BJ (cell line): ENCODE measurements around the gene ZNF438. TPM values are rescaled to one million over a fixed set of nuclear protein-coding genes. Genes with fewer than 3 reads are reported as not detected.
A peak's percentile ranks its signal among the peaks of the same experiment; 100 is the strongest.

Experiments used
- CTCF ChIA-PET: fragments of 350-600 bp; formaldehyde crosslinking; extraction: SDS; loops from one replicate; lab custom pipeline; 2021; ENCODE audit warnings: antibody characterized with exemption, inconsistent platforms; lab: Yijun Ruan, JAX
- POLR2A ChIA-PET: fragments of 300-600 bp; sonication (Branson Sonifier 250); formaldehyde crosslinking; extraction: SDS; loops from one replicate; lab custom pipeline; 2021; ENCODE audit warnings: antibody characterized with exemption; lab: Charles Lee
- DNase-seq: peaks from one replicate; pipeline ENCODE4 v3.0.0-alpha.2; 2011; ENCODE audit warnings: low read depth
- H3K27me3 ChIP-seq: 2 replicates; pipeline ENCODE4 v1.6.0; 2011; ENCODE audit warnings: low read length; ENCODE audit not compliant: control insufficient read depth, insufficient read depth
- H3K36me3 ChIP-seq: 2 replicates; pipeline ENCODE4 v1.5.1; 2011; ENCODE audit warnings: low read length; ENCODE audit not compliant: control insufficient read depth, insufficient read depth
- H3K4me3 ChIP-seq: 2 replicates; pipeline ENCODE4 v1.5.1; 2011; ENCODE audit warnings: low read depth, mild to moderate bottlenecking, control low read depth, low read length
- polyA plus RNA-seq: library from polyadenylated mRNA; depleted of rRNA; stranded (reverse); fragments of >200 nt; gene quantifications from 2 replicates; pipeline ENCODE4 v1.2.3, GENCODE V29; 2011
- TF ChIP-seq, protein P1 (sequence below): IDR thresholded peaks from 2 replicates; pipeline ENCODE4 v1.5.1; 2011; ENCODE audit warnings: low read depth, mild to moderate bottlenecking, control low read depth, inconsistent platforms, low read length, moderate library complexity; ENCODE audit not compliant: insufficient read depth

The ZNF438 gene
- polyA plus RNA-seq, 1 experiment: 3.7 TPM

DNA sequence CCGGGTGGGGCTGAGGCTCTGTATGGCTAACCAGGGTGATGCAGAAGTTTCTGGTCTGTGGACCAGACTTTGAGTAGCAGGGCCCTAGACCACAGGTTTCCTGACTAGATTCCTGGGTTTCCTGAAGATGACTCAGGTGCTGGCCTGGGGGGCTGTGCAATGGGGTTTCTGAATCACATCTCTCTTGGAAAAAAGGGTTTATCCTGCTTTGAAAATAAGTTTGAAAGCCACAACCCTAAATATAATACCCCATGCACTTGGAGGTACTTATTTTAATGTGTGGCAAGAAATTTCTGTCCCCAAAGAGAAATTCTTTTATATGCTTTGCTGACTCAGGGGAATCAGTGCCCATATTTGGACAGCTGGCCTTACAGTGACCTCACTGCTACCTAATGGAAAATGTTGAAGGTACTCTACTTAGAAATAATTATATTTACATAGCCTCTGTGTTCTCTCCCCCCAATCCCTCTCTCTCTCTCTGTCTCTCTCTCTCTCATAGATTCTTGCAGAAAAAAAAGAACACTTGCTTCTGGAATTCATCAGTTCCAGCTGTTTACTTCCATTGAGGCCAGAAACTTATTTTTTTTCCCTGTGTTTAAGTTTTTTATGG, 217.7 kb downstream of the ZNF438 start:
- Histone ChIP-seq H3K36me3 (no peaks in the 10 kb centered on the region), H3K27me3 (no peaks in the 10 kb centered on the region), H3K4me3 (no peak overlapping the region)
- CTCF ChIA-PET: interaction anchor here (1.0 to 2.8 kb wide), 3 partner anchors 30 to 217 kb away, joined by 3 to 8 read pairs (median 4); partner anchors contain the start of gene ZNF438
- TF ChIP-seq, protein P1, sequence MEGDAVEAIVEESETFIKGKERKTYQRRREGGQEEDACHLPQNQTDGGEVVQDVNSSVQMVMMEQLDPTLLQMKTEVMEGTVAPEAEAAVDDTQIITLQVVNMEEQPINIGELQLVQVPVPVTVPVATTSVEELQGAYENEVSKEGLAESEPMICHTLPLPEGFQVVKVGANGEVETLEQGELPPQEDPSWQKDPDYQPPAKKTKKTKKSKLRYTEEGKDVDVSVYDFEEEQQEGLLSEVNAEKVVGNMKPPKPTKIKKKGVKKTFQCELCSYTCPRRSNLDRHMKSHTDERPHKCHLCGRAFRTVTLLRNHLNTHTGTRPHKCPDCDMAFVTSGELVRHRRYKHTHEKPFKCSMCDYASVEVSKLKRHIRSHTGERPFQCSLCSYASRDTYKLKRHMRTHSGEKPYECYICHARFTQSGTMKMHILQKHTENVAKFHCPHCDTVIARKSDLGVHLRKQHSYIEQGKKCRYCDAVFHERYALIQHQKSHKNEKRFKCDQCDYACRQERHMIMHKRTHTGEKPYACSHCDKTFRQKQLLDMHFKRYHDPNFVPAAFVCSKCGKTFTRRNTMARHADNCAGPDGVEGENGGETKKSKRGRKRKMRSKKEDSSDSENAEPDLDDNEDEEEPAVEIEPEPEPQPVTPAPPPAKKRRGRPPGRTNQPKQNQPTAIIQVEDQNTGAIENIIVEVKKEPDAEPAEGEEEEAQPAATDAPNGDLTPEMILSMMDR: no peak
- POLR2A ChIA-PET: interaction anchor here (0.7 kb wide), 1 partner anchor 616 kb away, joined by 4 read pairs; no protein-coding TSS in a partner anchor
- no peak for DNase-seq

GRCh38 chr10:30812018-30812851, 219.4 kb downstream of the ZNF438 start:
- CTCF ChIA-PET: interaction anchor here (0.6 to 2.4 kb wide), 5 partner anchors 9 to 176 kb away, joined by 3 to 14 read pairs (median 3); no protein-coding TSS in a partner anchor
- Histone ChIP-seq H3K4me3 (no peak overlapping the region), H3K27me3 (no peaks in the 10 kb centered on the region), H3K36me3 (no peaks in the 10 kb centered on the region)
- POLR2A ChIA-PET: interaction anchor here (0.6 to 0.7 kb wide), 2 partner anchors 222 to 270 kb away, joined by 3 read pairs; no protein-coding TSS in a partner anchor
- TF ChIP-seq, protein P1: no peak
- peak; percentile 65 for DNase-seq

- H3K4me3 ChIP-seq: no peak overlapping the region
- POLR2A ChIA-PET: interaction anchor here (0.6 to 0.7 kb wide), 2 partner anchors 223 to 538 kb away, joined by 3 read pairs; no protein-coding TSS in a partner anchor
Measured at GRCh38 chr10:30811276-30812017, 220.2 kb downstream of the ZNF438 start.

GRCh38 chr10:30810416-30810815, 221.2 kb downstream of the ZNF438 start:
- CTCF ChIA-PET: interaction anchor here (2.4 kb wide), 1 partner anchor 26 kb away, joined by 14 read pairs; no protein-coding TSS in a partner anchor
- H3K36me3 ChIP-seq: no peaks in the 10 kb centered on the region

More at GRCh38 chr10:30811276-30812017, 220.2 kb downstream of the ZNF438 start:
- Histone ChIP-seq H3K36me3 (no peaks in the 10 kb centered on the region), H3K27me3 (no peaks in the 10 kb centered on the region)
- TF ChIP-seq, protein P1: no peak
- DNase-seq: no peak
- CTCF ChIA-PET: interaction anchor here (0.8 to 2.4 kb wide), 4 partner anchors 9 to 60 kb away, joined by 3 to 14 read pairs (median 4); no protein-coding TSS in a partner anchor

More at GRCh38 chr10:30810416-30810815, 221.2 kb downstream of the ZNF438 start:
- Histone ChIP-seq H3K4me3 (no peak overlapping the region), H3K27me3 (no peaks in the 10 kb centered on the region)
- POLR2A ChIA-PET: interaction anchor here (0.5 kb wide), 1 partner anchor 1086 kb away, joined by 3 read pairs; no protein-coding TSS in a partner anchor
- TF ChIP-seq, protein P1: no peak
- DNase-seq: no peak
